Middle frontal gyrus (tissue), 1 donor: ENCODE measurements around the gene TEC.

Experiments
- DNase-seq: peaks from one replicate; pipeline ENCODE4 v3.0.0-alpha.2; 2015; ENCODE audit warnings: low spot score; ENCODE audit errors: extremely low spot score

TEC gene

GRCh38 chr4:48127231-48127630, 142.4 kb downstream of the TEC start:
- no peak for DNase-seq

- no peak for DNase-seq
Observed at GRCh38 chr4:48126621-48127020, 143.0 kb downstream of the TEC start.

GRCh38 chr4:48124870-48125269, 144.8 kb downstream of the TEC start:
- no peak for DNase-seq

GRCh38 chr4:48122756-48123155, 146.9 kb downstream of the TEC start:
- no peak for DNase-seq

GRCh38 chr4:48121180-48121579, 148.5 kb downstream of the TEC start:
- no peak for DNase-seq

GRCh38 chr4:48120132-48120531, 149.5 kb downstream of the TEC start:
- no peak for DNase-seq

GRCh38 chr4:48119646-48120045, 150.0 kb downstream of the TEC start:
- no peak for DNase-seq

- no peak for DNase-seq
Observed at GRCh38 chr4:48118081-48118480, 151.6 kb downstream of the TEC start.

- DNase-seq: no peak
Observed at GRCh38 chr4:48116582-48116981, 153.1 kb downstream of the TEC start.

- no peak for DNase-seq
Observed at GRCh38 chr4:48114412-48114811, 155.2 kb downstream of the TEC start.

GRCh38 chr4:48112017-48112667, 157.5 kb downstream of the TEC start:
- DNase-seq: no peak

- no peak for DNase-seq
Observed at GRCh38 chr4:48110452-48110978, 159.1 kb downstream of the TEC start.

- no peak for DNase-seq
Observed at GRCh38 chr4:48109413-48110263, 160.0 kb downstream of the TEC start.

- no peak for DNase-seq
Observed at GRCh38 chr4:48108309-48109073, 161.1 kb downstream of the TEC start.

- DNase-seq: no peak
Observed at GRCh38 chr4:48105230-48105629, 164.4 kb downstream of the TEC start.

- DNase-seq: no peak
Observed at GRCh38 chr4:48103483-48104139, 166.0 kb downstream of the TEC start.

GRCh38 chr4:48102303-48102702, 167.3 kb downstream of the TEC start:
- DNase-seq: no peak

GRCh38 chr4:48100256-48100655, 169.4 kb downstream of the TEC start:
- DNase-seq: no peak

- no peak for DNase-seq
Observed at GRCh38 chr4:48095441-48095840, 174.2 kb downstream of the TEC start.

GRCh38 chr4:48093991-48094416, 175.6 kb downstream of the TEC start:
- no peak for DNase-seq

- DNase-seq: no peak
Observed at GRCh38 chr4:48090621-48091020, 179.0 kb downstream of the TEC start.
